Measurements from ENCODE around the gene CBLB. TPM values are rescaled to one million over a fixed set of nuclear protein-coding genes. Genes with fewer than 3 reads are reported as not detected.

Gene CBLB
- total and polyA plus RNA-seq, 9 of the 15 experiments (the other 6 are each of a cell fraction or from before 2014, with no cell fraction given) = 1.8 to 8.1 (median 5.3) TPM

DNA sequence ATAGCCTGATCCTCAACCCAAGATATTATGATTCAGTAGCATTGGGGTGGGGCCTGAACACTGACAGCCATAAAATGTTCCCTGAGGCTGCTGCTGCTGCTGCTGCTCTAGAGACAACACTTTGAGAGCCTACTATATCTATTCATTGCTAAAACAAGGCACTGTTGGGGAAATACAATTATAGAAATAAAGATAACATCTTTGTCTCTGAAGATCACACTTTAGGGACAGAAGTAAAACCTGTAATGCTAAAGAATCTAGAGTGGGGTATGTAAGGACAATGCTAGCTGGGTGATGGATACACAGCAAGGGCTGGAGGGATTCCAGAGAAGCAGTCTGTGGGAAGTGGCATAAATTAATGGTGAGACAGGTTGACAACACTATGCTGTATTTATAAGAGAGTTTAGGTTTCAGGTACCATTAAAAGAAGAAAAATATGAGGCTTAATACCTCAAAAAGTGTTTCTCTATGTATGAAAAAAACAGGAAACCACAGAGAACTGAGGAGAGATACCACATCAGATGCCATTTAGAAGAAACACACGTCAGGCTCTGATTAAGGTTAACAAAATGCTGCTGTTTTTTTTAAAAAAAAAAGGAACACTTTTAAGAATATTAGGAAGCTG, 115.9 kb downstream of the CBLB start:
- no peak overlapping the region for H3K27ac ChIP-seq (ENCODE audit: extremely low read depth, low read depth, low read length)
- CTCF ChIA-PET (ENCODE audit: low intra/inter-chr PET ratio) = no interaction called here
- H3K4me2 ChIP-seq (ENCODE audit: insufficient read depth, low read length) = no peak overlapping the region
- no peaks in the 10 kb centered on the region for H3K36me3 ChIP-seq (ENCODE audit: control insufficient read depth, insufficient read depth, low read length)
- ATAC-seq (no peak), FAIRE-seq (no peak), DNase-seq (ENCODE audit: extremely low read depth in 1 of 4, low spot score in 3 of 4) (no peak)
- H3K27me3 ChIP-seq (ENCODE audit: control insufficient read depth in 2 of 2, insufficient read depth in 2 of 2, low read length in 2 of 2) = no peaks in the 10 kb centered on the region
- intact Hi-C loops (cut with micrococcal nuclease) = no loop called here
- no peak overlapping the region for H2AFZ ChIP-seq (ENCODE audit: low read depth, low read length)
- H3K9me3 ChIP-seq (replicated peaks; ENCODE audit: control insufficient read depth, insufficient read depth, low read depth, low read length) = no peaks in the 10 kb centered on the region
- H3K4me1 ChIP-seq (replicated peaks in 1 of 2; ENCODE audit: control insufficient read depth in 2 of 2, insufficient read depth in 2 of 2, low read length in 2 of 2) = 0 out of 5 replicates have a peak, but pooled peaks cover 0 to 3% of the 10 kb centered on the region in 2 experiments
- H3K9ac ChIP-seq (ENCODE audit: insufficient read depth in 1 of 2, low read depth in 2 of 2, low read length in 2 of 2) = no peak overlapping the region
- no peaks in the 10 kb centered on the region for H3K79me2 ChIP-seq (ENCODE audit: control insufficient read depth, insufficient read depth, low read length)
- no TSS peak for BruUV-seq (replicated peaks)
- no peaks in the 10 kb centered on the region for H4K20me1 ChIP-seq (replicated peaks; ENCODE audit: control insufficient read depth, insufficient read depth, low read length)
- in situ Hi-C loops (cut with MboI) = no loop called here
- H3K4me3 ChIP-seq = no peak overlapping the region
- POLR2A ChIA-PET = no interaction called here
- 33% methylated on average over 1 of the region's 1 CpG for WGBS (ENCODE audit: insufficient coverage, low coverage, missing lambda C conversion rate)
- H3K9me1 ChIP-seq (ENCODE audit: control insufficient read depth, insufficient read depth, low read length) = no peaks in the 10 kb centered on the region
- TF ChIP-seq, protein P1, sequence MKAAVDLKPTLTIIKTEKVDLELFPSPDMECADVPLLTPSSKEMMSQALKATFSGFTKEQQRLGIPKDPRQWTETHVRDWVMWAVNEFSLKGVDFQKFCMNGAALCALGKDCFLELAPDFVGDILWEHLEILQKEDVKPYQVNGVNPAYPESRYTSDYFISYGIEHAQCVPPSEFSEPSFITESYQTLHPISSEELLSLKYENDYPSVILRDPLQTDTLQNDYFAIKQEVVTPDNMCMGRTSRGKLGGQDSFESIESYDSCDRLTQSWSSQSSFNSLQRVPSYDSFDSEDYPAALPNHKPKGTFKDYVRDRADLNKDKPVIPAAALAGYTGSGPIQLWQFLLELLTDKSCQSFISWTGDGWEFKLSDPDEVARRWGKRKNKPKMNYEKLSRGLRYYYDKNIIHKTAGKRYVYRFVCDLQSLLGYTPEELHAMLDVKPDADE (conservative IDR thresholded peaks at IDR 0.05; ENCODE audit: control insufficient read depth, low read depth, low read length) = no peak
- TF ChIP-seq RNF219 (CRISPR knock-in tag; IDR thresholded peaks at IDR 0.05) = no peak
- no peak for TF ChIP-seq C11orf30 (IDR thresholded peaks at IDR 0.05; ENCODE audit: low read depth)
- no peak for TF ChIP-seq HDAC2 (IDR thresholded peaks at IDR 0.05)
- no peak for TF ChIP-seq KLF10 (CRISPR knock-in tag; IDR thresholded peaks at IDR 0.05)
- TF ChIP-seq POLR2AphosphoS5 (IDR thresholded peaks at IDR 0.05; ENCODE audit: control insufficient read depth, insufficient read depth, low read depth, low read length) = no peak
- TF ChIP-seq ILK (tag; IDR thresholded peaks at IDR 0.05; ENCODE audit: borderline replicate concordance, low read depth) = no peak
- TF ChIP-seq, protein P2, sequence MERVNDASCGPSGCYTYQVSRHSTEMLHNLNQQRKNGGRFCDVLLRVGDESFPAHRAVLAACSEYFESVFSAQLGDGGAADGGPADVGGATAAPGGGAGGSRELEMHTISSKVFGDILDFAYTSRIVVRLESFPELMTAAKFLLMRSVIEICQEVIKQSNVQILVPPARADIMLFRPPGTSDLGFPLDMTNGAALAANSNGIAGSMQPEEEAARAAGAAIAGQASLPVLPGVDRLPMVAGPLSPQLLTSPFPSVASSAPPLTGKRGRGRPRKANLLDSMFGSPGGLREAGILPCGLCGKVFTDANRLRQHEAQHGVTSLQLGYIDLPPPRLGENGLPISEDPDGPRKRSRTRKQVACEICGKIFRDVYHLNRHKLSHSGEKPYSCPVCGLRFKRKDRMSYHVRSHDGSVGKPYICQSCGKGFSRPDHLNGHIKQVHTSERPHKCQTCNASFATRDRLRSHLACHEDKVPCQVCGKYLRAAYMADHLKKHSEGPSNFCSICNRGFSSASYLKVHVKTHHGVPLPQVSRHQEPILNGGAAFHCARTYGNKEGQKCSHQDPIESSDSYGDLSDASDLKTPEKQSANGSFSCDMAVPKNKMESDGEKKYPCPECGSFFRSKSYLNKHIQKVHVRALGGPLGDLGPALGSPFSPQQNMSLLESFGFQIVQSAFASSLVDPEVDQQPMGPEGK (CRISPR knock-in tag; IDR thresholded peaks at IDR 0.05; ENCODE audit: borderline replicate concordance) = no peak

All from K562 (cell line).